ENCODE results near the gene SHC2.

Gene SHC2

GRCh38 chr19:470701-471100, 9.9 kb upstream of the SHC2 start:
- Histone ChIP-seq H3K4me1 (no peaks in the 10 kb centered on the region), H3K36me3 (replicated peaks) (no peaks in the 10 kb centered on the region), H3K27me3 (ENCODE audit: low read depth) (no peaks in the 10 kb centered on the region), H3K4me3 (no peak overlapping the region), H3K9me3 (no peaks in the 10 kb centered on the region)
- in situ Hi-C loops (cut with MboI; ENCODE audit: low sequenced_read_pairs): no loop called here
- DNase-seq (ENCODE audit: low spot score in 2 of 2): no peak

GRCh38 chr19:469833-470232, 9.0 kb upstream of the SHC2 start:
- no peak for DNase-seq (ENCODE audit: low spot score in 2 of 2)
- in situ Hi-C loops (cut with MboI; ENCODE audit: low sequenced_read_pairs): no loop called here
- no peak overlapping the region for H3K4me3 ChIP-seq
- H3K27me3 ChIP-seq (ENCODE audit: low read depth): no peaks in the 10 kb centered on the region
- no peaks in the 10 kb centered on the region for H3K4me1 ChIP-seq
- H3K36me3 ChIP-seq (replicated peaks): no peaks in the 10 kb centered on the region
- H3K9me3 ChIP-seq: no peaks in the 10 kb centered on the region

GRCh38 chr19:468587-469256, 7.9 kb upstream of the SHC2 start:
- Histone ChIP-seq H3K9me3 (no peaks in the 10 kb centered on the region), H3K4me1 (no peaks in the 10 kb centered on the region)
- in situ Hi-C loops (cut with MboI; ENCODE audit: low sequenced_read_pairs): no loop called here

GRCh38 chr19:467554-467953, 6.7 kb upstream of the SHC2 start:
- H3K4me3 ChIP-seq: no peak overlapping the region
- no peaks in the 10 kb centered on the region for H3K4me1 ChIP-seq
- H3K9me3 ChIP-seq: no peaks in the 10 kb centered on the region
- DNase-seq (ENCODE audit: low spot score in 2 of 2): no peak
- in situ Hi-C loops (cut with MboI; ENCODE audit: low sequenced_read_pairs): no loop called here
- H3K36me3 ChIP-seq (replicated peaks): no peaks in the 10 kb centered on the region
- no peaks in the 10 kb centered on the region for H3K27me3 ChIP-seq (ENCODE audit: low read depth)

More at GRCh38 chr19:468587-469256, 7.9 kb upstream of the SHC2 start:
- Histone ChIP-seq H3K27me3 (ENCODE audit: low read depth) (no peaks in the 10 kb centered on the region), H3K4me3 (no peak overlapping the region), H3K36me3 (replicated peaks) (no peaks in the 10 kb centered on the region)
- DNase-seq (ENCODE audit: low spot score in 2 of 2): no peak

GRCh38 chr19:465056-465816, 4.4 kb upstream of the SHC2 start:
- no peaks in the 10 kb centered on the region for H3K36me3 ChIP-seq (replicated peaks)
- H3K4me1 ChIP-seq: peaks cover 4% of the 10 kb centered on the region; the same call in 1 of the 2 replicates
- in situ Hi-C loops (cut with MboI; ENCODE audit: low sequenced_read_pairs): no loop called here
- H3K4me3 ChIP-seq: no peak overlapping the region
- no peaks in the 10 kb centered on the region for H3K9me3 ChIP-seq
- DNase-seq (ENCODE audit: low spot score in 2 of 2): no peak
- H3K27me3 ChIP-seq (ENCODE audit: low read depth): no peaks in the 10 kb centered on the region

GRCh38 chr19:464208-464545, 3.3 kb upstream of the SHC2 start:
- no peak overlapping the region for H3K4me3 ChIP-seq
- no peaks in the 10 kb centered on the region for H3K9me3 ChIP-seq
- no peaks in the 10 kb centered on the region for H3K27me3 ChIP-seq (ENCODE audit: low read depth)
- in situ Hi-C loops (cut with MboI; ENCODE audit: low sequenced_read_pairs): no loop called here
- DNase-seq (ENCODE audit: low spot score in 2 of 2): no peak
- H3K4me1 ChIP-seq: peaks cover 4% of the 10 kb centered on the region; the same call in 1 of the 2 replicates
- H3K36me3 ChIP-seq (replicated peaks): no peaks in the 10 kb centered on the region

GRCh38 chr19:463483-464207, 2.8 kb upstream of the SHC2 start:
- Histone ChIP-seq H3K27me3 (ENCODE audit: low read depth) (no peaks in the 10 kb centered on the region), H3K36me3 (replicated peaks) (no peaks in the 10 kb centered on the region), H3K9me3 (no peaks in the 10 kb centered on the region), H3K4me3 (no peak overlapping the region), H3K4me1 (peaks cover 4% of the 10 kb centered on the region; the same call in 1 of the 2 replicates)
- in situ Hi-C loops (cut with MboI; ENCODE audit: low sequenced_read_pairs): no loop called here
- no peak for DNase-seq (ENCODE audit: low spot score in 2 of 2)

GRCh38 chr19:461721-462551, 1.1 kb upstream of the SHC2 start:
- Histone ChIP-seq H3K4me1 (peaks cover 4% of the 10 kb centered on the region; the same call in 1 of the 2 replicates), H3K4me3 (peak overlapping the region; percentile 39), H3K36me3 (replicated peaks) (no peaks in the 10 kb centered on the region), H3K27me3 (ENCODE audit: low read depth) (no peaks in the 10 kb centered on the region), H3K9me3 (no peaks in the 10 kb centered on the region)
- peak; percentile 59 to 83 for DNase-seq (ENCODE audit: low spot score in 2 of 2)
- in situ Hi-C loops (cut with MboI; ENCODE audit: low sequenced_read_pairs): no loop called here

GRCh38 chr19:459724-460511, 915 bp downstream of the SHC2 start:
- peaks cover 4% of the 10 kb centered on the region; the same call in 1 of the 2 replicates for H3K4me1 ChIP-seq
- H3K36me3 ChIP-seq (replicated peaks): no peaks in the 10 kb centered on the region
- in situ Hi-C loops (cut with MboI; ENCODE audit: low sequenced_read_pairs): no loop called here
- no peaks in the 10 kb centered on the region for H3K9me3 ChIP-seq
- H3K27me3 ChIP-seq (ENCODE audit: low read depth): no peaks in the 10 kb centered on the region
- peak; percentile 36 to 84 for DNase-seq (ENCODE audit: low spot score in 2 of 2)
- peak overlapping the region; percentile 51 for H3K4me3 ChIP-seq

- DNase-seq (ENCODE audit: low spot score in 2 of 2): no peak
- Histone ChIP-seq H3K36me3 (replicated peaks) (no peaks in the 10 kb centered on the region), H3K9me3 (no peaks in the 10 kb centered on the region), H3K27me3 (ENCODE audit: low read depth) (no peaks in the 10 kb centered on the region), H3K4me3 (no peak overlapping the region), H3K4me1 (peaks cover 4% of the 10 kb centered on the region; the same call in 1 of the 2 replicates)
- in situ Hi-C loops (cut with MboI; ENCODE audit: low sequenced_read_pairs): no loop called here
These were observed 2.5 kb downstream of the SHC2 start for GRCh38 chr19:458091-459042.

GRCh38 chr19:457636-458035, 3.2 kb downstream of the SHC2 start:
- DNase-seq (ENCODE audit: low spot score in 2 of 2): no peak
- Histone ChIP-seq H3K9me3 (no peaks in the 10 kb centered on the region; the same call in 1 of the 2 replicates), H3K27me3 (ENCODE audit: low read depth) (no peaks in the 10 kb centered on the region), H3K36me3 (replicated peaks) (no peaks in the 10 kb centered on the region), H3K4me1 (peaks cover 4% of the 10 kb centered on the region; the same call in 1 of the 2 replicates), H3K4me3 (no peak overlapping the region)
- in situ Hi-C loops (cut with MboI; ENCODE audit: low sequenced_read_pairs): no loop called here

GRCh38 chr19:456547-457110, 4.2 kb downstream of the SHC2 start:
- no peaks in the 10 kb centered on the region; the same call in 1 of the 2 replicates for H3K9me3 ChIP-seq
- H3K4me3 ChIP-seq: no peak overlapping the region
- in situ Hi-C loops (cut with MboI; ENCODE audit: low sequenced_read_pairs): no loop called here
- no peaks in the 10 kb centered on the region for H3K4me1 ChIP-seq
- no peaks in the 10 kb centered on the region for H3K36me3 ChIP-seq (replicated peaks)
- DNase-seq (ENCODE audit: low spot score in 2 of 2): no peak
- H3K27me3 ChIP-seq (ENCODE audit: low read depth): no peaks in the 10 kb centered on the region

All from HAP-1 (cell line).